Tibial nerve (tissue), 4 donors: ENCODE results near the gene SON. TPM values are rescaled to one million over a fixed set of nuclear protein-coding genes. Genes with fewer than 3 reads are reported as not detected.

Experiments used
- DNase-seq, 2 donors: peaks; one replicate each; pipeline ENCODE4 v3.0.0-alpha.2; 2019; ENCODE audit warnings: low spot score in 2 of 2
- H3K27ac ChIP-seq, 4 donors: fragments of 200-600 bp; sonication (generic) in 3 of 4; one replicate each; pipeline ENCODE4 v1.5.1; 2017 to 2019; ENCODE audit warnings: mild to moderate bottlenecking in 1 of 4
- H3K27me3 ChIP-seq, 2 donors: fragments of 200-600 bp; sonication (generic) in 1 of 2; one replicate each; pipeline versions ENCODE4 v1.5.1 to v1.6.0; 2017 to 2019
- H3K36me3 ChIP-seq, 3 donors: fragments of 200-600 bp; sonication (generic); one replicate each; pipeline ENCODE4 v1.5.1; 2018 to 2019
- H3K4me1 ChIP-seq, 4 donors: fragments of 200-600 bp; sonication (generic) in 3 of 4; one replicate each; pipeline ENCODE4 v1.5.1; 2017 to 2019
- H3K4me3 ChIP-seq, 4 donors: fragments of 200-600 bp; sonication (generic) in 3 of 4; one replicate each; pipeline ENCODE4 v1.5.1; 2017 to 2019; ENCODE audit warnings: mild to moderate bottlenecking in 1 of 4, moderate library complexity in 1 of 4
- H3K9me3 ChIP-seq, 4 donors: fragments of 200-600 bp; sonication (generic) in 3 of 4; one replicate each; pipeline ENCODE4 v1.5.1; 2017 to 2019
- EP300 ChIP-seq, 2 donors: sonication (generic); formaldehyde crosslinking; IDR thresholded peaks; one replicate each; pipeline ENCODE4 v1.6.1; 2017; ENCODE audit warnings: antibody characterized with exemption in 2 of 2, mild to moderate bottlenecking in 1 of 2
- POLR2A ChIP-seq, 2 donors: fragments of 450-650 bp; IDR thresholded peaks; one replicate each; pipeline ENCODE4 v1.6.1; 2017; ENCODE audit warnings: antibody characterized with exemption in 2 of 2, mild to moderate bottlenecking in 2 of 2, moderate library complexity in 2 of 2
- WGBS, 2 donors: methylation state at CpG; one replicate each; pipeline ENCODE4 v1.1.5; 2018; 5-methylcytosine and 5-hydroxymethylcytosine counted together
- total RNA-seq, 4 donors: library from RNA; depleted of rRNA; stranded (reverse); fragments of >200 nt; gene quantifications; one replicate each; pipeline ENCODE4 v1.1.0, GENCODE V29; 2016
- TF ChIP-seq, protein P1 (sequence below), 5 experiments: fragments of 200-600 bp in 3 of 5; fragments of 450-650 bp in 2 of 5; sonication (generic) in 3 of 5; IDR thresholded peaks; one replicate each; pipeline ENCODE4 v1.5.1; 2016 to 2019; ENCODE audit warnings: antibody characterized with exemption in 5 of 5, mild to moderate bottlenecking in 3 of 5, moderate library complexity in 2 of 5

Gene SON, protein sequence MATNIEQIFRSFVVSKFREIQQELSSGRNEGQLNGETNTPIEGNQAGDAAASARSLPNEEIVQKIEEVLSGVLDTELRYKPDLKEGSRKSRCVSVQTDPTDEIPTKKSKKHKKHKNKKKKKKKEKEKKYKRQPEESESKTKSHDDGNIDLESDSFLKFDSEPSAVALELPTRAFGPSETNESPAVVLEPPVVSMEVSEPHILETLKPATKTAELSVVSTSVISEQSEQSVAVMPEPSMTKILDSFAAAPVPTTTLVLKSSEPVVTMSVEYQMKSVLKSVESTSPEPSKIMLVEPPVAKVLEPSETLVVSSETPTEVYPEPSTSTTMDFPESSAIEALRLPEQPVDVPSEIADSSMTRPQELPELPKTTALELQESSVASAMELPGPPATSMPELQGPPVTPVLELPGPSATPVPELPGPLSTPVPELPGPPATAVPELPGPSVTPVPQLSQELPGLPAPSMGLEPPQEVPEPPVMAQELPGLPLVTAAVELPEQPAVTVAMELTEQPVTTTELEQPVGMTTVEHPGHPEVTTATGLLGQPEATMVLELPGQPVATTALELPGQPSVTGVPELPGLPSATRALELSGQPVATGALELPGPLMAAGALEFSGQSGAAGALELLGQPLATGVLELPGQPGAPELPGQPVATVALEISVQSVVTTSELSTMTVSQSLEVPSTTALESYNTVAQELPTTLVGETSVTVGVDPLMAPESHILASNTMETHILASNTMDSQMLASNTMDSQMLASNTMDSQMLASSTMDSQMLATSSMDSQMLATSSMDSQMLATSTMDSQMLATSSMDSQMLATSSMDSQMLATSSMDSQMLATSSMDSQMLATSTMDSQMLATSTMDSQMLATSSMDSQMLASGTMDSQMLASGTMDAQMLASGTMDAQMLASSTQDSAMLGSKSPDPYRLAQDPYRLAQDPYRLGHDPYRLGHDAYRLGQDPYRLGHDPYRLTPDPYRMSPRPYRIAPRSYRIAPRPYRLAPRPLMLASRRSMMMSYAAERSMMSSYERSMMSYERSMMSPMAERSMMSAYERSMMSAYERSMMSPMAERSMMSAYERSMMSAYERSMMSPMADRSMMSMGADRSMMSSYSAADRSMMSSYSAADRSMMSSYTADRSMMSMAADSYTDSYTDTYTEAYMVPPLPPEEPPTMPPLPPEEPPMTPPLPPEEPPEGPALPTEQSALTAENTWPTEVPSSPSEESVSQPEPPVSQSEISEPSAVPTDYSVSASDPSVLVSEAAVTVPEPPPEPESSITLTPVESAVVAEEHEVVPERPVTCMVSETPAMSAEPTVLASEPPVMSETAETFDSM (N-terminal part only)
- total RNA-seq = 100 to 1,000 TPM; 243 to 283 (median 271) TPM

DNA sequence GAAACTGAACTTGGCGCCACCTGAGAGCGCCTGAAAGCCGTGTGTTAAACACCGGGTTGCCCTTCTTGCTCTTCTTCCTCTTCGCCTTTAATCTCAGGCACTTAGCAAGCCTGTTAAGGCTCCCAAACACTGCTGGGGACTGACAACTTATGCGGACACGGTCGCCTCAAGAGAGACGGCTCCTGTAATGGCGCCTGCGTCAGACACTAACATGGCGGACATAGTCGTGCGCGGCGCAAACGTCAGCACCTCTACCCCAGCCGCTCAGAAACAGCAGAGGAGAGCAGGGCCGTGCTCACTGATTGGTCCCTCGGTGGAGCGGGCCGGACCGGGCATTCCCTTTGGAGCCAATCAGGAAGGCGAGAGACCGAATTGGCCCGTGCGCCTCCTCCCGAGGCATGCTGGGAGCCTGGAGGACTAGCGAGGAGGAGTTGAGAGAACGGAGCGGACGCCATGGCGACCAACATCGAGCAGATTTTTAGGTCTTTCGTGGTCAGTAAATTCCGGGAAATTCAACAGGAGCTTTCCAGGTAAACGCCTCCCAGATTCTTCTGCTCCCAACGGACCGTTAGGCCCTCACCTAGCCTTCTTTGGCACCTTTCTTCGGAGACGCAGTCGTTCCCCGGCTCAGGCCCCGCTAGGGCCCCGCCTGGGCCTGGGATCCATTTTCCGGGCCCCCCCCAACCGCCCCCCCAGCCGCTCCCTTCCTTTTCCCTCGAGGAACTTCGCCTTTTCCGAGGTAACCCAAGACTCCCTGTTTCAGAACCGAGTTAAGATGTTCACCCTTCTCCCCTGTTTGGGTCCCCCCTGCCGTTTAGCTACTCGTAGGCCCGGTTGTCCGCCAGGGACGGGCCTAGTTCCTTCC, at the start of gene SON:
Gene SON, plus strand, starts transcription at position 399 of the 865 bp plus-strand sequence. Its CDS starts 55 bp downstream, at position 454.
- TF ChIP-seq EP300 (IDR thresholded peaks at IDR 0.05) (peak in 1 of 2 donors; percentile 98), POLR2A (IDR thresholded peaks at IDR 0.05) (peak; percentile 89 to 94)
- TF ChIP-seq, protein P1, sequence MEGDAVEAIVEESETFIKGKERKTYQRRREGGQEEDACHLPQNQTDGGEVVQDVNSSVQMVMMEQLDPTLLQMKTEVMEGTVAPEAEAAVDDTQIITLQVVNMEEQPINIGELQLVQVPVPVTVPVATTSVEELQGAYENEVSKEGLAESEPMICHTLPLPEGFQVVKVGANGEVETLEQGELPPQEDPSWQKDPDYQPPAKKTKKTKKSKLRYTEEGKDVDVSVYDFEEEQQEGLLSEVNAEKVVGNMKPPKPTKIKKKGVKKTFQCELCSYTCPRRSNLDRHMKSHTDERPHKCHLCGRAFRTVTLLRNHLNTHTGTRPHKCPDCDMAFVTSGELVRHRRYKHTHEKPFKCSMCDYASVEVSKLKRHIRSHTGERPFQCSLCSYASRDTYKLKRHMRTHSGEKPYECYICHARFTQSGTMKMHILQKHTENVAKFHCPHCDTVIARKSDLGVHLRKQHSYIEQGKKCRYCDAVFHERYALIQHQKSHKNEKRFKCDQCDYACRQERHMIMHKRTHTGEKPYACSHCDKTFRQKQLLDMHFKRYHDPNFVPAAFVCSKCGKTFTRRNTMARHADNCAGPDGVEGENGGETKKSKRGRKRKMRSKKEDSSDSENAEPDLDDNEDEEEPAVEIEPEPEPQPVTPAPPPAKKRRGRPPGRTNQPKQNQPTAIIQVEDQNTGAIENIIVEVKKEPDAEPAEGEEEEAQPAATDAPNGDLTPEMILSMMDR (IDR thresholded peaks at IDR 0.05) = peak in 2 of 5 experiments; percentile 34 to 39
- Histone ChIP-seq H3K27me3 (no peaks in the 10 kb centered on the region), H3K9me3 (no peaks in the 10 kb centered on the region), H3K27ac (peak within 1 kb of the TSS; percentile 96 to 100 (median 98)), H3K36me3 (peaks cover 0 to 32% (median 0%) of the 10 kb centered on the region in 3 donors), H3K4me3 (peak within 1 kb of the TSS; percentile 70 to 77 (median 76)), H3K4me1 (peaks cover 0 to 51% (median 23%) of the 10 kb centered on the region in 4 donors)
- DNase-seq = peak; percentile 95 to 98
- 0 to 1% methylated on average over 38 to 55 of the region's 57 CpGs for WGBS, 2 donors

- H3K27me3 ChIP-seq = no peaks in the 10 kb centered on the region
- no peak overlapping the region for H3K27ac ChIP-seq
- TF ChIP-seq, protein P1 (IDR thresholded peaks at IDR 0.05) = no peak
- no peak for DNase-seq
- H3K9me3 ChIP-seq = no peaks in the 10 kb centered on the region
- H3K4me3 ChIP-seq = no peak overlapping the region
- WGBS, 2 donors = 82 to 90% methylated on average over 3 of the region's 3 CpGs
- H3K4me1 ChIP-seq = peaks cover 0 to 12% (median 0%) of the 10 kb centered on the region in 4 donors
- no peaks in the 10 kb centered on the region for H3K36me3 ChIP-seq
Measured at GRCh38 chr21:33493756-33494155, 49.1 kb upstream of the SON start.

DNA sequence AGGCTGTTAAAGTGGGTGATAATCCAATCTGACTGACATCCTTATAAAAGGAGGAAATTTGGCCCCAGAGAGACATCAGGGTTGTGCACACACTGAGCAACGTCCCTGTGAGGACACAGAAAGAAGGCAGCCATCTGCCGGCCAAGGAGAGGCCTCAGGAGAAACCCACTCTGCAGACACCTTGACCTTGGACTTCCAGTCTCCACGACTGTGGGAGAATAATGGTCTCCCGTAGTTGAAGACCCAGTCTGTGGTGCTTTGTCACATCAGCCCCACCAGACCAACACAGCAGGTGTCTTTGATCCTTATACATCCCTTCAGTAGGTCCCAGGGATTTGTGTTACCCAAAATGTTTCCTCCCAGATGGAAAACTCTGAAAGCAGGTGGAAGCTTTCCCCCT, 47.1 kb upstream of the SON start:
- Histone ChIP-seq H3K4me1 (peaks cover 0 to 9% (median 0%) of the 10 kb centered on the region in 4 donors), H3K27me3 (no peaks in the 10 kb centered on the region), H3K36me3 (no peaks in the 10 kb centered on the region), H3K9me3 (no peaks in the 10 kb centered on the region), H3K4me3 (no peak overlapping the region), H3K27ac (no peak overlapping the region)
- DNase-seq = no peak
- TF ChIP-seq POLR2A (IDR thresholded peaks at IDR 0.05) = no peak
- TF ChIP-seq, protein P1 (IDR thresholded peaks at IDR 0.05) = no peak
- TF ChIP-seq EP300 (IDR thresholded peaks at IDR 0.05) = no peak
- WGBS, 2 donors = 44 to 47% methylated on average over 3 to 4 of the region's 4 CpGs

DNA sequence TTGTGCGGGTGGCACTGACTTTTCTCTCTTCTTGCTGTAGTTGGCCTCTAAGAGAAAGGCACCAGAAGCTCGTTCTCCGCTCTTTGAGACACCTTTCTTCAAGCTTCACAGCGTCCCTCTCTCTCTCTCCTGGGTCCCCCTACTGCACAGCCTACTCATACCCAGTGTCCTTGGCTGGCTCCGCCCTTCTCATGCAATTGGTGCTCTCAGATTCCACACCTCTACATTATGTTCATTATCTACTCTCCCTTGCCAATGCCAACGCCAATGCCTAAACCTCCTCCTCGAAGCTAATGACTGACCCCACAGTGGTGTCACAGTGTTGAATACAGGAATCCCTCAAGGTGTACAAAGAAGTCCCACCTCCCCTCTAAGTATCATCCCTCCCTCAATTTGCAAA, 46.5 kb upstream of the SON start:
- Histone ChIP-seq H3K4me1 (peaks cover 0 to 5% (median 0%) of the 10 kb centered on the region in 4 donors), H3K27ac (no peak overlapping the region), H3K9me3 (no peaks in the 10 kb centered on the region), H3K36me3 (peaks cover 0 to 5% (median 0%) of the 10 kb centered on the region in 3 donors), H3K4me3 (no peak overlapping the region), H3K27me3 (no peaks in the 10 kb centered on the region)
- DNase-seq = no peak
- 58% methylated on average over 7 of the region's 7 CpGs for WGBS, 2 donors
- TF ChIP-seq, protein P1 (IDR thresholded peaks at IDR 0.05) = no peak
- no peak for TF ChIP-seq EP300 (IDR thresholded peaks at IDR 0.05)
- TF ChIP-seq POLR2A (IDR thresholded peaks at IDR 0.05) = no peak
